T-helper 2 cell treated with Interferon-gamma antibody and Interleukin-4, amounts not matched to agents 5 μg/mL and 100 μg/mL, for 36 hours (primary cell): ENCODE results near the gene ATG4A.
A peak's percentile ranks its signal among the peaks of the same experiment; 100 is the strongest.

Experiments used
- DNase-seq: peaks from one replicate; pipeline ENCODE4 v3.0.0; 2021; ENCODE audit warnings: low spot score
- H3K27ac Mint-ChIP-seq: one replicate; pipeline ENCODE4 v1.8.0; 2021; ENCODE audit warnings: mild to moderate bottlenecking, mixed read lengths
- H3K27me3 Mint-ChIP-seq: one replicate; pipeline ENCODE4 v1.8.0; 2021; ENCODE audit warnings: low read depth, mixed read lengths
- H3K36me3 Mint-ChIP-seq: one replicate; pipeline ENCODE4 v1.8.0; 2021; ENCODE audit warnings: low read depth, mixed read lengths
- H3K4me1 Mint-ChIP-seq: one replicate; pipeline ENCODE4 v1.8.0; 2021; ENCODE audit warnings: low read depth, mixed read lengths
- H3K4me3 Mint-ChIP-seq: one replicate; pipeline ENCODE4 v1.8.0; 2022; ENCODE audit warnings: mild to moderate bottlenecking, moderate library complexity, mixed read lengths
- H3K9me3 Mint-ChIP-seq: one replicate; pipeline ENCODE4 v1.8.0; 2021; ENCODE audit warnings: mixed read lengths

ATG4A gene

DNA sequence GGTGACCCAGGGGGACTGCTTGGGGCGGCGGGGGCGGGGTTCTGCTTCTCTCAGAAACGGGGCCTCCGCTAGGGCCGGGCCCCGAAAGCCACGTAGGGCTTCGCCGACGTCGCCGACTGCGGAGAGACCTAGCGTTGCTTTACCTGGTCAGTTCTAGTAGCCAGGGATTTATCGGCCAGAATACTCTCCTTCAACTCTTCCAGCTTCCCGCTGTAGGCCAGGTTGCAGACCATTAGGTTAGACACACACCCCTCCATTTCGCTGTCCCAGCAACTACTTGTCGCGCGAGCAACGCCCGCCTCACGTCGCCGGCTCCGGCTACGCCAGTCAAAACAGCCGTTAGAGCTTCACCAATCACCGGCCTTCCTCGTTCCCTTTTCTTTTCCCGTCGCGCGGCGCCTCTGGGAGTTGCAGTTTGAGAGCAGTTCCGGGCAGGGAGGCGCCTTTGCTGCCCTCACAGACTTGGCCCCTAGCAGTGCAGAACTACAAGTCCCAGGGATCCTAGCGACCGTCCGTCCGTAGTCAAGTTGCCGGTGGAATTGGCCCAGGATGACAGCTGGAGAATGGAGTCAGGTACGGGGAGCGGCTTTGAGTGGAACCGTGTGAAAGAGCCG lies at the start of gene ATG4A, which contains the start of gene PSMD10:
Gene ATG4A, plus strand, starts transcription at position 515 of the 614 bp plus-strand sequence. Its CDS starts 49 bp downstream, at position 564.
Gene PSMD10, minus strand, starts transcription at position 279 of the 614 bp plus-strand sequence. Its CDS starts 22 bp downstream, at position 257.
- no peaks in the 10 kb centered on the region for H3K27me3 Mint-ChIP-seq
- H3K36me3 Mint-ChIP-seq, result no peaks in the 10 kb centered on the region
- no peak within 1 kb of the TSS for H3K4me3 Mint-ChIP-seq
- H3K27ac Mint-ChIP-seq, result no peak within 1 kb of the TSS
- H3K9me3 Mint-ChIP-seq, result no peaks in the 10 kb centered on the region
- peak; percentile 88 for DNase-seq
- peaks cover 12% of the 10 kb centered on the region for H3K4me1 Mint-ChIP-seq

DNA sequence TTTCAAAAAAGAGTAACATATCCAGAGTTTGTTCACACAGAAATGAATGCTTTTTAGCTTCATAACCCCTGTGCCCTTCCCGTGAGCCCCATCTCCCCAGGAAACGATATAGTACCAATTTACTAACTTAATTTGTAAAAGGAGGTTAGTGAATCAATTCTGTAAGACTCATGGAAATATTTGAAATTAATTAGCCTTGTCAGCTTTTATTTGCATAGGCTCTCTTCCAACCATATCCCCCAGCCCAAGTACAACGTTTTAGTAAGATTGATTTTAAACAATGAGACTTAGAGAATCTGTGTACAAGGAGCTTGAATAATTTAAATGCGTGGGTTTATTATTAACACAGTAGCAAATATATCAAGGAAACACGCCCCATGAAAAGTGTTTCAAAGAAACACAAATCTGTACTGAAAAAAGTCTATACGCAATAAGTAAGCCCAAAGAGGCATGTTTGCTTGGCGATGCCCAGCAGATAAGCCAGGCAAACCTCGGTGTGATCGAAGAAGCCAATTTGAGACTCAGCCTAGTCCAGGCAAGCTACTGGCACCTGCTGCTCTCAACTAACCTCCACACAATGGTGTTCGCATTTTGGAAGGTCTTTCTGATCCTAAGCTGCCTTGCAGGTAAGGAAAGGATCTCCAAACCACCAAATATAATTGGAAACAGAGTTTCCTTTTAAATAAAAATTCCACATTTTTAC lies 46.9 kb upstream of the ATG4A start, which contains the start of gene VSIG1:
Gene VSIG1, plus strand, starts transcription at position 512 of the 703 bp plus-strand sequence. Its CDS starts 66 bp downstream, at position 578.
- no peak within 1 kb of the TSS for H3K4me3 Mint-ChIP-seq
- peaks cover 2% of the 10 kb centered on the region for H3K27me3 Mint-ChIP-seq
- no peak within 1 kb of the TSS for H3K27ac Mint-ChIP-seq
- H3K4me1 Mint-ChIP-seq, result no peaks in the 10 kb centered on the region
- no peak for DNase-seq
- H3K9me3 Mint-ChIP-seq, result no peaks in the 10 kb centered on the region
- no peaks in the 10 kb centered on the region for H3K36me3 Mint-ChIP-seq

GRCh38 chrX:108049649-108050048 lies 41.9 kb upstream of the ATG4A start:
- Mint-ChIP-seq H3K27me3 (peaks cover 5% of the 10 kb centered on the region), H3K4me1 (peaks cover 3% of the 10 kb centered on the region), H3K36me3 (no peaks in the 10 kb centered on the region), H3K4me3 (no peak overlapping the region), H3K9me3 (no peaks in the 10 kb centered on the region), H3K27ac (no peak overlapping the region)
- no peak for DNase-seq

DNA sequence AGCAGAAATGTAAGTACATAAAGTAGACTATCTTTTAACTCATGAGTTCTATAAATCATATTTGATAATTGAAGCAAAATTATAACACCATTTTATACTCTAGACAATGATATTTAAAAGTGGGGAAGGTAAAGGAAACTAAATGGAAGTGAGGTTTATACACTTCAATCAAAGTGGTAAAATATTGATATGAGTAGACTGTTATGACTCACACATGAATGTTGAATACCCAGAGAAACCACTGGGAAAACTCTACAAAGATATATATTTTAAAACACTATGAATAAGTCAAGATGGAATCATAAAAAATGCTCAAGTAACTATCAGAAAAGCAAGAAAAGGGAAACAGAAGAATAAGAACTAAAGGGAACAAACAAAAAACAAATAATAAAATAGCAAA lies 38.4 kb upstream of the ATG4A start:
- no peak for DNase-seq
- no peaks in the 10 kb centered on the region for H3K36me3 Mint-ChIP-seq
- no peak overlapping the region for H3K27ac Mint-ChIP-seq
- H3K4me1 Mint-ChIP-seq, result peaks cover 3% of the 10 kb centered on the region
- H3K9me3 Mint-ChIP-seq, result no peaks in the 10 kb centered on the region
- peaks cover 15% of the 10 kb centered on the region for H3K27me3 Mint-ChIP-seq
- H3K4me3 Mint-ChIP-seq, result no peak overlapping the region

DNA sequence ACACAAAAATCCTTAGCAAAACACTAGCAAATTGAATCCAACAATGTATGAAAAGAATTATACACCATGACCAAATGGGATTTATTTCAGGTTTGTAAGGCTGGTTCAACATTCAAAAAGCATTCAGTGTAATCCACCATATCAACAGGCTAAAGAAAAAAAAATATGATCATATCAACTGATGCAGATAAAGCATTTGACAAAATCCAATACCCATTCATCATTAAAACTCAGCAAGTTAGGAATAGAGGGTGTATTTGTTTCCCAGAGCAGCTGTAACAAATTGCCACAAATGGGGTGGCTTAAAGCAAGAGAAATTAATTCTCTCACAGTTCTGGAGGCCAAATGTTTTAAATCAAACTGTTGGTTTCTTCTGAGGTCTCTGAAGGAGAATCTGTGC lies 36.0 kb upstream of the ATG4A start:
- H3K27me3 Mint-ChIP-seq, result peaks cover 19% of the 10 kb centered on the region
- H3K27ac Mint-ChIP-seq, result no peak overlapping the region
- no peak overlapping the region for H3K4me3 Mint-ChIP-seq
- no peaks in the 10 kb centered on the region for H3K9me3 Mint-ChIP-seq
- H3K36me3 Mint-ChIP-seq, result no peaks in the 10 kb centered on the region
- peaks cover 3% of the 10 kb centered on the region for H3K4me1 Mint-ChIP-seq
- DNase-seq, result no peak

DNA sequence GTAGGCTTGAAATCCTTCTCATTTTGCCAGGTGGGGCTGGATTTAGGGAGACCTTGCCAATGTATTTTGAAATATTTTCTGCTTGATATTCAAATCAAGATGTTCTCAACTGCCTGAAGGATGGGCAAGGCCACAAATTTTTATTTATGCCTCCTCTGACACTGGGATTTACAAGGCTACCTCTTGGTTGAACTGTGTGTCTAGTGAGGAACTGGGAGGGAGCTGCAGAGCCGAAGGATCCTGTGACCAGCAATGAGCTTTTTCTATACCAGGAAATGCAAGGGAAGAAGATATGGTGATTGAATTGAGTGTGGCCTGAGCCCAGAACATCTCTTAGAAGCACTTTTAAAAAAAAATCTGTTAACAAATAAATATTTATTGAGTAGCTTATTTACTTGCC lies 31.8 kb upstream of the ATG4A start:
- no peaks in the 10 kb centered on the region for H3K36me3 Mint-ChIP-seq
- no peaks in the 10 kb centered on the region for H3K9me3 Mint-ChIP-seq
- no peak overlapping the region for H3K27ac Mint-ChIP-seq
- peaks cover 16% of the 10 kb centered on the region for H3K27me3 Mint-ChIP-seq
- no peak for DNase-seq
- no peaks in the 10 kb centered on the region for H3K4me1 Mint-ChIP-seq
- H3K4me3 Mint-ChIP-seq, result no peak overlapping the region

DNA sequence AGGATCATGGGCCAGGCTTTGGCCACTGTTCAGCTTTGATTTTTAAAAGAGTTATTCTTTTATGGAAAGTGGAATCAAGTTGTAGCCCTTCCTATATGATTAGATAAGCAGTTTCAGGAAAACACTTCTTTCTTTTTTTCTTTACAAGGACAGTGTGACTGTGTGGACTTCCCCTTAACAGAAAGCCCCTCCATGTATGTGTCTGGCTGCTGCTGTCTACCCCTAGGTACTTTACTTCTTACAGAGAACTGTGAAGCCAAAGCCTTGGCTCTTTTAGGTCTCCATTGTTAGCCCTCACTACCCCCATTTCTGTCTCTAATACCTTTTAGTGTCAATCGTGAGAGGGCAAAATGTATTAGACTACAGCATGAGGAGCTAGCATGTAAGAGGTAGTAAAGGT lies 27.6 kb upstream of the ATG4A start:
- H3K27ac Mint-ChIP-seq, result no peak overlapping the region
- peaks cover 9% of the 10 kb centered on the region for H3K27me3 Mint-ChIP-seq
- no peaks in the 10 kb centered on the region for H3K4me1 Mint-ChIP-seq
- no peaks in the 10 kb centered on the region for H3K9me3 Mint-ChIP-seq
- H3K36me3 Mint-ChIP-seq, result no peaks in the 10 kb centered on the region
- DNase-seq, result no peak
- H3K4me3 Mint-ChIP-seq, result no peak overlapping the region

DNA sequence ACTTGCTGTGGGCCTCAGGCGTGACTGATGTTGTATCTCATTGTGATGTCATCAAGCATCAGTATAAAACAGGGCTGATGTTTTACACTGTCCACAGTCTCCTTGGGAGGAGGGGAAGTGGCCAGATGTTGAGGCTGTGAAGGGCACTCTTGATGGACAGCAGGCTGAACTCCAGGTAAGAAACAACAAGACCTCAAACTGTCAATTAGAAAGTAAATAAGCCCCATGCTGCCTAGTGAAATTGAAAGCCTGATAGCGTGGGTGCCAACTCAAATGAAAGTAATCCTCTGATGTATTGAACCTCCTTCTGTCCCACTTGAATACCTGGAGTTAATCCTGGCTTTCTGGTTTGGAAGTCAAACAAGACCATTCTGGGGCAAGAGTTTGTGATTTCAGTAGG lies 27.0 kb upstream of the ATG4A start:
- H3K4me3 Mint-ChIP-seq, result no peak overlapping the region
- H3K4me1 Mint-ChIP-seq, result no peaks in the 10 kb centered on the region
- no peak for DNase-seq
- H3K9me3 Mint-ChIP-seq, result no peaks in the 10 kb centered on the region
- H3K27me3 Mint-ChIP-seq, result peaks cover 13% of the 10 kb centered on the region
- H3K36me3 Mint-ChIP-seq, result no peaks in the 10 kb centered on the region
- H3K27ac Mint-ChIP-seq, result no peak overlapping the region

GRCh38 chrX:108068121-108068520 lies 23.5 kb upstream of the ATG4A start:
- DNase-seq, result no peak
- Mint-ChIP-seq H3K9me3 (no peaks in the 10 kb centered on the region), H3K36me3 (no peaks in the 10 kb centered on the region), H3K27me3 (peaks cover 9% of the 10 kb centered on the region), H3K4me1 (no peaks in the 10 kb centered on the region), H3K4me3 (no peak overlapping the region), H3K27ac (no peak overlapping the region)

DNA sequence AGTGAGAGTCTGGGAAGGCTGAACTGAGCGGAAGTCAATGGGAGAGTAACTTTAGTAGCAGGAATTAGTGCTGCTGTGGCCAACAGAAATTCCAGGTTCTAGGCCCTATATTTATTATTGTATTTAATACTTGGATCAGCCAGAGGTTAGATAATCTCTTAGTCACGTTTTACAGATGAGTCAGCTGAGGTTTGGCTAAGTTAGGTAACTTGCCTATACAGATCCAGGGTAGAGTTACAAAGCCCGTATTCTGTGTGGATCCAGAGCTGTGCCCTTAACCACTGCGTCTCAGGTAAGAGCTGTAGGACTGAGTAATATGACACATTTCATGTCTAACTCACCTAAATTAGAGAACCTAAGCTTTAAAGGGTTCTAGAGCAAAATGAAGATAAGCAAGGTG lies 20.7 kb upstream of the ATG4A start:
- no peak overlapping the region for H3K27ac Mint-ChIP-seq
- H3K9me3 Mint-ChIP-seq, result no peaks in the 10 kb centered on the region
- H3K4me3 Mint-ChIP-seq, result no peak overlapping the region
- H3K27me3 Mint-ChIP-seq, result peaks cover 11% of the 10 kb centered on the region
- no peaks in the 10 kb centered on the region for H3K36me3 Mint-ChIP-seq
- no peaks in the 10 kb centered on the region for H3K4me1 Mint-ChIP-seq
- no peak for DNase-seq

GRCh38 chrX:108071578-108071977 lies 20.0 kb upstream of the ATG4A start:
- H3K4me3 Mint-ChIP-seq, result no peak overlapping the region
- DNase-seq, result no peak
- H3K27ac Mint-ChIP-seq, result no peak overlapping the region
- no peaks in the 10 kb centered on the region for H3K4me1 Mint-ChIP-seq
- H3K27me3 Mint-ChIP-seq, result peaks cover 11% of the 10 kb centered on the region
- H3K9me3 Mint-ChIP-seq, result no peaks in the 10 kb centered on the region
- no peaks in the 10 kb centered on the region for H3K36me3 Mint-ChIP-seq

DNA sequence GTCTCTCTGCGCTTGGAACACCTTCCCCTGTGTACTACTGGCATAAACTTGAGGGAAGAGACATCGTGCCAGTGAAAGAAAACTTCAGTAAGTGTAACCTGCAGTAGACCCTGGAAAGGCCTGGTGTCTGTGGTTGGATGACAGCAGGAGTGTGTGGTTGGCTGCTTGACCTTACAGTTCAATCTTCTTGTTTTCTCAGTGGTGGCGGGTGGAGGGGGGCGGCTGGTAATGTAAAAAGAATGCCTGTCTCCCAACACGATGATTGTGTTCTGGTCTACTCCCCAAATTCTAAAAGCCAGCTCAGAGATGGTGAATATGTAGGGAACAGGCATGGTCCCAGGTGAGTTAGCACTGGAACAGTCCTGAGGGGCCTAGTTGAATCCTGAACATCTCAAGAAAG lies 18.8 kb upstream of the ATG4A start:
- Mint-ChIP-seq H3K27me3 (peaks cover 11% of the 10 kb centered on the region), H3K36me3 (no peaks in the 10 kb centered on the region), H3K4me3 (no peak overlapping the region), H3K9me3 (no peaks in the 10 kb centered on the region), H3K27ac (no peak overlapping the region), H3K4me1 (no peaks in the 10 kb centered on the region)
- DNase-seq, result no peak

DNA sequence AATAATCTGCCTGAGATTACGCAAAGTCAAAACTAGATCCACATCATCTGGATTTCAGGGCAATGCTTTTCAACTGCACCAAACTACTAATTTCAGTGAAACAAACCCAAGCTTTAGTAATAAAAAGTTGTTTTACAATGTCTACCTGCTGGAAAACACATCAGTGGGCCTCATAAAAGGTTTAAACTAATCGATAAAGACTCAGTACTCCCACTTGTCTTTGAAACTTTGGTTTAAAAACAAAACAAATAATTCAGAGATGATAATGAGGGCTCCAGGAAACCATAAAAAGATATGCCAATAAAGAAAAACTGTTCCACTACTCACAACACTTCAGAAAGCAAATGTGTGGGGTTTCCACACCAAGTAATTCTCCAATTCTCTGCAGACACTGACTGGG lies 10.5 kb upstream of the ATG4A start:
- H3K27ac Mint-ChIP-seq, result no peak overlapping the region

DNA sequence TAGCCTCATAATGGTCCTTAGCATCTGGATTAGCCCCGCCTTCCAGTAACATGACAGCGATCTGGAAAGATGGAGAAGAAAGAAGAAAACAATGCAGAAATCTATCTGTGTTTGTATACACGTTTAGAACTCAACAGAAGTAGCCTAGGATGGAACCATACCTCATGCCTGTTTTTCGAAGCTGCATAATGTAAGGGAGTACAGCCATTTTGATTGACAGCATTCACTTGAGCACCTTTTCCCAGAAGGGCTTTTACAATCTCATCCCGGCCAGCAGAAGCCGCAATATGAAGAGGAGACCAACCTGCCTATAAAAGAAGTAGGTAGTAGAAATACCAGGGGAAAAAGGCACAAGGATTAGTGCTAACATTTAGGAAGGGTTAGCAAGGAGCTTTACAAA lies 3.8 kb upstream of the ATG4A start:
- Mint-ChIP-seq H3K4me1 (peaks cover 8% of the 10 kb centered on the region), H3K9me3 (no peaks in the 10 kb centered on the region), H3K27me3 (no peaks in the 10 kb centered on the region), H3K36me3 (peaks cover 9% of the 10 kb centered on the region), H3K27ac (no peak overlapping the region), H3K4me3 (no peak overlapping the region)
- DNase-seq, result no peak

More for the DNA sequence above, 10.5 kb upstream of the ATG4A start:
- Mint-ChIP-seq H3K27me3 (no peaks in the 10 kb centered on the region), H3K4me1 (no peaks in the 10 kb centered on the region), H3K4me3 (no peak overlapping the region), H3K9me3 (no peaks in the 10 kb centered on the region), H3K36me3 (peaks cover 7% of the 10 kb centered on the region)
- DNase-seq, result no peak
